Measurements from ENCODE around the gene ATP5F1C.

- TF ChIP-seq POLR2A (IDR thresholded peaks at IDR 0.05) = no peak
- no peak for TF ChIP-seq CTCF (IDR thresholded peaks at IDR 0.05)
Observed at GRCh38 chr10:7752251-7752650, 35.7 kb upstream of the ATP5F1C start.

Measured in transverse colon (tissue), 3 donors.